Measurements from ENCODE around the gene ACOT9. TPM values are rescaled to one million over a fixed set of nuclear protein-coding genes. Genes with fewer than 3 reads are reported as not detected.

The ACOT9 gene, protein sequence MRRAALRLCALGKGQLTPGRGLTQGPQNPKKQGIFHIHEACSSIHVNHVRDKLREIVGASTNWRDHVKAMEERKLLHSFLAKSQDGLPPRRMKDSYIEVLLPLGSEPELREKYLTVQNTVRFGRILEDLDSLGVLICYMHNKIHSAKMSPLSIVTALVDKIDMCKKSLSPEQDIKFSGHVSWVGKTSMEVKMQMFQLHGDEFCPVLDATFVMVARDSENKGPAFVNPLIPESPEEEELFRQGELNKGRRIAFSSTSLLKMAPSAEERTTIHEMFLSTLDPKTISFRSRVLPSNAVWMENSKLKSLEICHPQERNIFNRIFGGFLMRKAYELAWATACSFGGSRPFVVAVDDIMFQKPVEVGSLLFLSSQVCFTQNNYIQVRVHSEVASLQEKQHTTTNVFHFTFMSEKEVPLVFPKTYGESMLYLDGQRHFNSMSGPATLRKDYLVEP
- total RNA-seq: 72.6 TPM
- long read RNA-seq, transcript ACOT9-204 (16 exons, 3,117 nt): major isoform, 82 of 114 reads
- long read RNA-seq, transcript ACOT9-201 (15 exons, 1,675 nt): minor isoform, 14 of 114 reads
- long read RNA-seq, partial matches to known transcripts: 3 of 114 reads
- long read RNA-seq, other reads (novel, unspliced or antisense): 15 of 114 reads

DNA sequence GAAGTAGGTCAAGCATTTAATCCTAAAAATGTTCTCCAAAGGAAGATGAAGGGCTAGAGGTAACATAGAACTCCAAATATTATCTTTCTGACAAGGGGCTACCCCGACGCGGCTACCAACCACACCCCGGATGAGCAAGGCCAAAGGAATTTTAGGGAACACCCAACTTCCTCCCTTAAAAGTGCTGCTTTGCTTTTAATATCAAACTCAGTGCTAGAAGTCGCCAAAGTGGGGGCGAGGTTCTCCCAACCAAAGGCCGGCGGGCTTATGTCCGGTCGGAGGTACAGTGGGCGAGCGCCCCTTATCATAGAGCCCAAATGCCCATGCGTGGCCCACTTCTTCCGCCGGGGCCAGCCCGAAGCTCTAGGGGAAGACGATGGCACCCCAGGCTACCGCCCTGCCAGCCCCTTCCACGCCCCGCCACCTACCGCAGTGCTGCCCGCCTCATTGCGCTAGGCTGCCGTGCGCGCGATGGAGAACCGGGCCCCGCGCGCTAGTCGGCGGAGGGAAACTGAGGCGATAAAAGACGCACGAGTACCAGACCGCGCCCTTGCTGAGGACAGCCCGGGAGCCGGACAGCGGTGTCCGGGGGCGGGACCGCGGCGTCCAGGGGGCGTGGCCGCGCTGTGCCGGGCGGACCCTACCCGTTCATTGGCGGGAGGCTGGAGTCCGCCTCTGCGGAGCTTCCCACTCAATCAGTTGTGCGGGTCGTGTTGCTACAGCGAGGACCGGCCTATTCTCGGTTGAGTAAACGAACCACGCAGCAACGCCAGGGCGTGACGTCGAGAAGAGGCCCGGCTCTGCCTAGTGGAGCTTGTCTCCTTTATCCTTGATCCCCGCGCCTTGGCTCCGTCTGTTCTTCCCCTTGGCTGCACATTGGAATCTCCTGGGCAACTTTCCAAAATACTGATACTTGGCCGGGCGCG lies at the start of gene ACOT9:
Gene ACOT9, minus strand, starts transcription at position 580 of the 926 bp plus-strand sequence. Its CDS starts 132 bp downstream, at position 448.
- intact Hi-C loops (cut with DNase I): loop anchor here (2.0 to 5.0 kb wide), 2 partner anchors 39 to 164 kb away; partner anchors contain the start of genes APOO and SAT1
- peak; percentile 94 for DNase-seq (ENCODE audit: low spot score)

DNA sequence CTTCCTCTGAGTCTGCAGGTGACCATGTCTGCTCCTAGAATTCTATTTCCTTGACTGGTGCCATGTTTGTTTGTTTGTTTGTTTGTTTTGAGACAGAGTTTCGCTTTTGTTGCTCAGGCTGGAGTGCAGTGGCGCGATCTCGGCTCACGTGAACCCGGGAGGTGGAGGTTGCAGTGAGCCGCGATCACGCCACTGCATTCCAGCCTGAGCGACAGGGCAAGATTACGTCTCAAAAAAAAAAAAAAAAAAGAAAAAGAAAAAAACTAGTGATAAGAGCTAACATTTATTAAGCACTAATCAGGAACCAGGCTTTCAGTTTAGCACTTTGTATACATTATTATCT lies 47.0 kb upstream of the ACOT9 start:
- no peak for DNase-seq (ENCODE audit: low spot score)
- intact Hi-C loops (cut with DNase I): no loop called here

DNA sequence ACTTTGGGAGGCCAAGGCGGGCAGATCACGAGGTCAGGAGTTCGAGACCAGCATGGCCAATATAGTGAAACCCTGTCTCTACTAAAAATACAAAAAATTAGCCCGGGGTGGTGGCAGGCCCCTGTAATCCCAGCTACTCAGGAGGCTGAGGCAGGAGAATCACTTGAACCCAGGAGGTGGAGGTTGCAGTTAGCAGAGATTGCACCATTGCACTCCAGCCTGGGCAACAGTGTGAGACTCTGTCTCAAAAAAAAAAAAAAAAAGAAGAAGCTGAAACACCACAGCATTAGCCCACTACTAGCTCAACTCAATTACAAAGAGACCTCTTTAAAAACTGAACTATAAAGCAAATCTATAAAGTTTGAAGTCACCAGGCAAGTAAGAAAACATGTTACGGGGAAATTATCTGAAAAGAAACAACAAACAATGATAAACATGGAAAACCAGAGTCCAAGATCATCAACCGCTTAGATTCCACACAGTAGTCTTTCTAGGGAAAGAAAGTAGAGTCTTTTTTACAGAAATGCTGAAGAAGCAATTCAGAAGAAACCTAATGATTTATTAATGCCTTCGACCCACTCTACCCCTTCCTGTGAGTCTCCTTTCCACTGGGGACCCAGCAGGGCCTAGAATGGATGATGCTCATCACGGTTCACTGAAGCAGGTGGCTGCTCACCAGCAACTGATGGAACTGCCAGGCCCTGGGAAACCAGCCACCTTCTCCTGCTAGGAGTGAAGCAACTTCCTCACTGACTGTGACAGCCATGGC lies 46.5 kb upstream of the ACOT9 start:
- no peak for DNase-seq (ENCODE audit: low spot score)
- intact Hi-C loops (cut with DNase I): loop anchor here (10.0 kb wide), 1 partner anchor 235 kb away; the partner anchor contains the start of gene KLHL15

DNA sequence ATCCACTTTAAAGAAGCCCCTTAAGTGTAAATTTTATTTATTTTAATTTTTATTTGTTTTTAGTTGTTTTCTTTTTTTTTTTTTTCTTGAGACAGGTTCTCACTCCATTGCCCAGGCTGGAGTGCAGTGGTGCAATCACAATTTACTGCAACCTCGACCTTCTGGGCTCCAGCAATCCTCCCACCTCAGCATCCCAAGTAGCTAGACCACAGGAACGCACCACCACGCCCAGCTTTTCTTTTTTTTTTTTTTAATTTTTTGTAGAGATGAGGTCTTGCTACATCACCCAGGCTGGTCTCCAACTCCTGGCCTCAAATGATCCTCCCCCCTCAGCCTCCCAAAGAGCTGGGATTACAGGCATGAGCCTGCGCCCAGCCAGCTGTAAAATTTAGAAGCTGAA lies 45.9 kb upstream of the ACOT9 start:
- DNase-seq (ENCODE audit: low spot score): no peak
- intact Hi-C loops (cut with DNase I): loop anchor here (10.0 kb wide), 1 partner anchor 236 kb away; the partner anchor contains the start of gene KLHL15

DNA sequence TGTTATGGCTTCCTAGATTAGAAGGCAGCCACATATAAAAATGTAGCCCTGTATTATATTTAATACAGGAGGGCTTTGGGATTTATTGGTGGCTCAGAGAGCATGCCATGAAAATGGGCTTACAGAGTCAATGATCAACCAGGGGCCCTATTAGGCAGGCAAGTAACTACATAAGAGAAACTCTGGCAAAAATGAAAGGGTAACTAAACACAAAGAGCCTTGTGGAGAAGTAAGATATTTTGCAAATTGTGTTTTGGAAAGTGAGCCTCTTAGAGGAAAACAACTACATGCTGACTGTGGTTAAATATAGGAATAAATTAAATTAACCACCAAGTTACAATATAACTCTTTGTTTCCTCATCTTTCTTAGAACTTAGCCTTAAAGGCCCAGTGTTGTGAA lies 45.4 kb upstream of the ACOT9 start:
- intact Hi-C loops (cut with DNase I): loop anchor here (10.0 kb wide), 1 partner anchor 236 kb away; the partner anchor contains the start of gene KLHL15
- no peak for DNase-seq (ENCODE audit: low spot score)

DNA sequence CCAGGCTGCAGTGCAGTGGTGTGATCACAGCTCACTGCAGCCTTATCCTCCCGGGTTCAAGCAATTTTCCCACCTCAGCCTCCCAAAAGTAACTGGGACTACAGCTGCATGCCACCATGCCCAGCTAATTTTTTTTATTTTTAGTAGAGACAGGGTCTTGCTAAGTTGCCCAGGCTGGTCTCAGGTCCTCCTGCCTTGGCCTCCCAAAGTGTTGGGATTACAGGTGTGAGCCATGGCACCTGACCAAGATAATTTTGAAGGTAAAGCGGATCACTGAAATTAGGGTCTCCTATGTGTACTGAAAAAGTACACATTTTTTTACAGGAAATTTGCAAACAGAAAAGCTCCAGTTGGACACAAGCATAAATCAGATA lies 44.7 kb upstream of the ACOT9 start:
- intact Hi-C loops (cut with DNase I): loop anchor here (10.0 kb wide), 1 partner anchor 237 kb away; the partner anchor contains the start of gene KLHL15
- no peak for DNase-seq (ENCODE audit: low spot score)

DNA sequence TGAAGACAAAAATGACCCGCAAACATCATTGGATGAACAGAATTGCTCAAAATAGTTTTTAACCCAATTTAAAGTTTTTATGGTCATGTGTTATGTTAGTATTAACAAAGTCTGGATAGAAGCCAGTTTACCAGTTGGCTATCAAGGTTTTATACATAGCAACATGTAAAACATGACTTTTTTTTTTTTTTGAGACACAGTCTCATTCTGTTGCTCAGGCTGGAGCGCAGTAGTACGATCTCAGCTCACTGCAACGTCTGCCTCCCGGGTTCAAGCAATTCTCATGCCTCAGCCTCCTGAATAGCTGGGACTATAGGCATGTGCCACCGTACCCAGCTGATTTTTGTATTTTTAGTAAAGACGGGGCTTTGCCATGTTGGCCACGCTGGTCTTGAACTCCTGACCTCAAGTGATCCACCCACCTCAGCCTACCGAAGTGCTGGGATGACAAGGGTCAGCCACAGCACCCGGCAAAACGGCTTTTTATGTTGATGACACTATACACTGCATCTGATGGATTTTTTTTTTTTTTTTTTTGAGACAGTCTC lies 43.3 kb upstream of the ACOT9 start:
- intact Hi-C loops (cut with DNase I): loop anchor here (10.0 kb wide), 1 partner anchor 238 kb away; the partner anchor contains the start of gene KLHL15
- DNase-seq (ENCODE audit: low spot score): no peak

DNA sequence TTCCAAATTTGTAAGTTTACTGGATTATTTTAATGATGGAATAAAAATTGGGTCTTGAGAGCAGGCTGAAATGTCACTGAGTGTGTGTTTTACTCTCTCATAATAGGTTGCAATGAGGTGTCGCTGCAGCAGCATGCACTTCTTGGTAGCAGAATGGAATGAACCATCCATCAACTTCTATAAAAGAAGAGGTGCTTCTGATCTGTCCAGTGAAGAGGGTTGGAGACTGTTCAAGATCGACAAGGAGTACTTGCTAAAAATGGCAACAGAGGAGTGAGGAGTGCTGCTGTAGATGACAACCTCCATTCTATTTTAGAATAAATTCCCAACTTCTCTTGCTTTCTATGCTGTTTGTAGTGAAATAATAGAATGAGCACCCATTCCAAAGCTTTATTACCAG lies 42.5 kb upstream of the ACOT9 start:
- intact Hi-C loops (cut with DNase I): loop anchor here (10.0 kb wide), 1 partner anchor 239 kb away; the partner anchor contains the start of gene KLHL15
- no peak for DNase-seq (ENCODE audit: low spot score)

DNA sequence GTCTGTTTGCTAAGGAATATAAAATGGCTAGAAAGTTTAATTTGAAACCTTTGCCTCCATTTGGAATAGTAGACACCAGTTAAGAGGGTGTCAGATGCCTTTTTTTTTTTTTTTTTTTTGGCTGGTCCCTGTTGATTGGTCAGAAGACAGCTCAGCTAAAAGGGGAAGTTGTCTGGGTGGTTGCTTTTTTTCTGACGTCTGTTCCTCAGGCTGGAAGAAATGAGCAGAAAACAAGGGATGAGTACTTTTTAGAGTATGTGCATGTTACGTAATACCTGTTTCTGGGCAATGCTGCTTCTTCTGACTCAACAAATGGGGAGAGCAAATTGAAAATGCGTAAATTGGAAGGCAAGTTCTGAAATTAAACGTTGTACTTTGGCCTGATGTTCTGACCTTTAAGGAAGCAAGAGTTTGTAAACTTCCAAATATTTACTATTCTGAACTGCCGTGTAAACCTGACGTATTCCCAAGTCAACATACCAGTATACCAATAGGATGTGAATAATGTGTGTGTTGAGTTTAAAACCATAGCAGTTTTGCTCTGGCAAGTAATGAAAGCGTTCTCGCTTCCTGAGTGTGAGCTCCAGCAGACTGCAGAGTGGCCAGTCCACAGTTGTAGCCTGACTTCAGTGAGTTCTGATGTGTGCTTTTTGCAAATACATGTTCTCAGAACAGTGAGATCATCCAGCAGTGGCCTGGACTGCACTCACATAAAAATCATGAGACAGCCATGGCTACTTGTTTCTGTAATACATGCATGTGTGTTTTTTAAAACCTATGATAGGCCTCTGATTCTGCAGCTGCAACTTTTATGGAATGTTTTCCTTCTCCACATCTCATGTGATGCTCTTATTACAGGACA lies 41.6 kb upstream of the ACOT9 start:
- intact Hi-C loops (cut with DNase I): loop anchor here (5.0 to 10.0 kb wide), 2 partner anchors 42 to 240 kb away; partner anchors contain the start of genes ACOT9 and KLHL15
- no peak for DNase-seq (ENCODE audit: low spot score)

DNA sequence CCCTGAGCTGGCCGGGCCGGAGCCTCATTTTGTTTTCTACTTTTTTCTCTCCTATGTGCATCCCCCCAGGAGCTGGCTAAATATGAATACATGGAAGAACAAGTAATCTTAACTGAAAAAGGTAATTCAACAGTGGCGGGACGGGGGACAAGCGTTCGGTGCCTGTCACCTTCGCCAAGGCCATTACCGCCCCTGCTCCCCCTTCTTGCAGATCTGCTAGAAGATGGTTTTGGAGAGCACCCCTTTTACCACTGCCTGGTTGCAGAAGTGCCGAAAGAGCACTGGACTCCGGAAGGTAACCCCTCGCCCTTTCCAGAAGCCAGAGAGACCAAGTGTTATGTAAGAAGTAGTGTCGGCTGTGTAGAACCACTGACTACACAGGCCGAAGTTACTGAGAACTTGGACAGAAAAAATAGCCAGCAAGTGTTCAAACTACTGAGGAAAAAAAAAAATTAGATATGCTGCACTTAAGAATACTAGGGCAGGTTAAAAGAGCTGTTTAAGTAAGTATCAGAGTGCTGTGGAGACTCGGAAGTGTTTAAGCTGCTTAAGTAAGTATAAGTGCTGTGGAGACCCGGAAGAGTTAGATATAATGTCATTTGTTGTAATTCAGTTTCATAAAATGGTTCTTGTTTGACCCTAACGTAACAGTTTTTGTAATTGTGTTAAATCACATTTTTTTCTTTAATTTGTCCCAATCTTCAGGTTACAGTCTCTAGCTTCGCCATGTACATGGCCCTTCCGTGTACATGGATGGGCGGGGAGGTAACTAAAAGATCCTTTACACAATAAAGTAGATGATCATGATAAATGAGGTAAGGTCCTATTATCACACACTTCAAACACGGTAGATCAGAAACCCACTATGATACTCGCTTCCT lies 40.8 kb upstream of the ACOT9 start:
- intact Hi-C loops (cut with DNase I): loop anchor here (1.0 to 10.0 kb wide), 4 partner anchors 42 to 271 kb away; partner anchors contain the start of genes ACOT9, EIF2S3 and KLHL15
- DNase-seq (ENCODE audit: low spot score): no peak

DNA sequence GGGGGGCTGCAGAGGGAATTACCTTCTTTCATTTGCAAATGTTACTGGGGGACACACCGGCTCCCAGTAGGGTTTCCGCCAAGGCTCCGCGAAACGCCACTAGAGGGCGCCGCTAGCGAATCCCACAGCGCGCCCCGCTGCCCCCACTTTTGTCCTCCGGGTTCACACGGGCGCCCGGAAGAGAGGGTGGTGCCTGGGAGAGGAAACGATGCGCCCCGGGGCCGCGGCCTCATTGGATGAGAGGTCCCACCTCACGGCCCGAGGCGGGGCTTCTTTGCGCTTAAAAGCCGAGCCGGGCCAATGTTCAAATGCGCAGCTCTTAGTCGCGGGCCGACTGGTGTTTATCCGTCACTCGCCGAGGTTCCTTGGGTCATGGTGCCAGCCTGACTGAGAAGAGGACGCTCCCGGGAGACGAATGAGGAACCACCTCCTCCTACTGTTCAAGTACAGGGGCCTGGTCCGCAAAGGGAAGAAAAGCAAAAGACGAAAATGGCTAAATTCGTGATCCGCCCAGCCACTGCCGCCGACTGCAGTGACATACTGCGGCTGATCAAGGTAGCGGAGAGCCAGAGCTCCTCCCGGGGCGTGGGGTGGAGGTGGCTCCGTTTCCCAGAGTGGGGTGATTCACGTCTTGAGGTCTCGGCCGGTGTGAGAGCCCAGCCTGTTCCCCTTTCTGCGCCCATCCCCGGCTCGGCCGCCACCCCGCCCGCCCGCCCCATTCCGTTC lies 40.0 kb upstream of the ACOT9 start, which contains the start of gene SAT1:
Gene SAT1, plus strand, starts transcription at position 311 of the 726 bp plus-strand sequence. Its CDS starts 179 bp downstream, at position 490.
- intact Hi-C loops (cut with DNase I): loop anchor here (1.0 to 10.0 kb wide), 4 partner anchors 41 to 272 kb away; partner anchors contain the start of genes ACOT9, EIF2S3 and KLHL15
- peak; percentile 97 for DNase-seq (ENCODE audit: low spot score)

DNA sequence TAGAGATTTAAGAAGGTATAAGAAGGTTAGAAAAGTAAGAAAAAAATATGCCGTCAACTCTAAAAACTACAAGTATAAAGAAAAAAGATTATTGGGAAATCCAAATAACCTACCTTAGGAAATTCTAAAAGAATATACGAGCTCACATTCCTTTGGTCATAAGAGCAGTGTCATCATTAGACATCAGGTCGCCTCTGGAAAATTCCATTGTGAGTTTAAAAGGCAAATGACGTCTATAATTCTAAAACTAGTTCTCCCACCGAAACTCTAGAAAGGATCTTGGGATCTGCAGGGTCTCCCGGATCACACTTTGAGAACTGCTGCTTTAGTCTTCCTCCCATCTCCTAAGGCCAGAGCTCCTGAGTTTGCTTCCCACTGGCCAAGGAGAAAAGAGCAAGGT lies 39.4 kb upstream of the ACOT9 start:
- intact Hi-C loops (cut with DNase I): loop anchor here (2.0 to 10.0 kb wide), 3 partner anchors 40 to 272 kb away; partner anchors contain the start of genes ACOT9, EIF2S3 and KLHL15
- no peak for DNase-seq (ENCODE audit: low spot score)

DNA sequence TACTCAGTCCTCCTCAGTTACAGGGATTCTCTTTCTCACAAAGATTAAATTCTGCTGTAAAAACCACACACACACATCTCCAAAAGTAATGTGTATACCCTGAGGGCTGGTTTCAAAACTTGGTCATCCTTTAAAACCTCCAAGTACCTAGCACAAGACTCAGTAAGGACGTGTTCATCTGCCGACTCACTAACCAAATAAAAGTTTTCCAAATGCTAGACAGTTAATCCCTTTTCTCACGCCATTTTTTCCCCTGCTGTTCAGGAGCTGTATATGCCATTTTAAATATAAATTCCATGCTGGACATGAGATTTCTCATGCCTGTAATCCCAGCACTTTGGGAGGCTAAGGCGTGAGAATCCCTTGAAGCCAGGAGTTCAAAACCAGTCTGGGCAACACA lies 35.9 kb upstream of the ACOT9 start:
- intact Hi-C loops (cut with DNase I): no loop called here
- no peak for DNase-seq (ENCODE audit: low spot score)

DNA sequence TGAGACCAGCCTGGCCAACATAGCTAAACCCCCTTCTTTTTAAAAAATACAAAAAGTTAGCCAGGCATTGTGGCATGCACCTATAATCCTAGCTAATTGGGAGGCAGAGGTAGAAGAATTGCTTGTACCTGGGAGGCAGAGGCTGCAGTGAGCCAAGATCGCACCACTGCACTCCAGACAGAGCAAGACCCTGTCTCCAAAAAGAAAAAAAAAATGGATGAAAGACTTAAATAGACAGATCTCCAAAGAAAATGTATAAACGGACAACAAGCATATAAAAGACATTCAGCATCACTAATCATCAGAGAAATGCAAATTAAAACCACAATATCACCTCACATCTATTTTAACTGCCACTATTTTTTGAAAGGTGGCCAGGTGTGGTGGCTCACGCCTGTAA lies 33.3 kb upstream of the ACOT9 start:
- no peak for DNase-seq (ENCODE audit: low spot score)
- intact Hi-C loops (cut with DNase I): no loop called here

DNA sequence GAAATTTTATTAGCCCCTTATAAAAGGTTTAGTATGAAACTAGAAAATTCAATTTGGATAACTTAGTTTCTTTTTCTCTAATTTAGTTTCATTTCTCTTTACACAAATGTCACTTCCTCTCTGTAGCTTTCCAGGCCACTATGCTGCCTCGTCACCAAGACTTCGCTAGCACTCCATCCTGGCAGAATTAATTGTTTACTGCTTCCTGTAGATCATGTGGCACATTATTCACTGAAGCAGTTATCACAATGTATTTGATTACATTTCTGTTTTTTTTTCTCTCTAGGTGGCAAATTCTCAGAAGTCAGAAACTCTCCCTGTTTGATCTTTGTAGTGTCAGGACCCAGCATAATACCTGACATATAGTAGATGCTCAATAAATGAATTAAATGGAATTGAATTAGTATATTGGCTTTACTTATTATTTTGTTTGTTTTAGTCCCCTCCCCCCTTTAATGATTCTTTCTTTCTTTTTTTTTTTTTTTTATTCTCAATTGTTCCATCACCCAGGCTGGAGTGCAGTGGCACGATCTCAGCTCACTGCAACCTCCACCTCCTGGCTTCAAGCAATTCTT lies 30.6 kb upstream of the ACOT9 start:
- intact Hi-C loops (cut with DNase I): no loop called here
- DNase-seq (ENCODE audit: low spot score): no peak

Measured in cardiac septum (tissue), 1 donor.